DMS114 treated with DMSO at 0.1 percent for 48 hours (cell line): ENCODE measurements around the gene ETS1.

Experiments used
- DNase-seq: peaks from one replicate; lab custom pipeline; 2025; ENCODE audit not compliant: unreplicated experiment; lab: John Stamatoyannopoulos, UW

Gene ETS1

DNA sequence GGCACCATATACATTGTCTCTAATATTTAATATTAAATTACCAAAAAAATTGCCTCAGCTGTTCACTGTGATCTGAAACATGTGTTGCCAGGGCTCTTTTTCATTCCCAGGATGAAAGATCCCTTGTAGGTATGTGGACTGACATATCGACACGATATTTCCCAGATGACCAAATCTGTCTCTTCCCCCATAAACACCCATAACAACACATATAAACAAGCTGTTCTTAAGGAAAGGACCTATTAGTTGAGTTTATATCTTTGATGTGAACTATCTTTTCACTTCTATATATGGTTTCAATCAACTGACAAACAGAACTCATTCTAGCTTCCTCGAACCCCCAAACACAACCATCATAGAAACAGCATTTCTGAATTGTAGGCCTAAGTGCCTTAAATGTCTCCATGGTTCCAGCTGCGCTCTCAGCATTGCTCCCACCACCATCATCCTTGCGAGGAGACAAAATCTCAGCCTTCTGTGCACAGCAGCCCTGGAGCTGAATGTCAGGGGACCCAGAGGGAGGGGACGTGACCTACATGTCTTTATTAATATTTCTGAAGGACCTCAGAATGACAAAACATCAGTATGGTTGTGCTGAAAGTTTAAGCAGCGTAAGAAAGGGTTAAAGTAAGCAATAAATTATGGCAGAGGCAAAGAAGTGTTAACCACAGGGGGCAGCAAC lies 67.0 kb downstream of the ETS1 start:
- DNase-seq = no peak

DNA sequence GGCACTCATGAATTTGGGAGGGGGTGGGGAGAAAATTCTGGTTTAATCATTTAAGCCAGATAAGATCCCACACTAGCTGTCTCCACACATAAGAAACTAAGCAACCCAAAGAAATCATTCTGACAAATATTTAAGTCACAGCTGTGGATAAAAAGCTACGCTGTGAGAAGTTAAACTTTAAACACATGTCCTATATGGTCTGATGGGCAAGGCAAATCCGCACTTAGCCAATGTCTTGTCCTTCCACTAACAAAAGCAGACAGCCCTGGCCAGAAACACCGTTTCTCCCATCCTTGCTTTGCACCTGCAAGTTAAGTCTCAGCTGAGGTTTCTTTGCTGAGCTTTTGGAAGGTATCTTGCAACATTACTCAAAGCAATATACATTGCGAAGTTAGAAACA lies 68.0 kb downstream of the ETS1 start:
- no peak for DNase-seq

- no peak for DNase-seq
These were observed 68.7 kb downstream of the ETS1 start for GRCh38 chr11:128518493-128519207.

DNA sequence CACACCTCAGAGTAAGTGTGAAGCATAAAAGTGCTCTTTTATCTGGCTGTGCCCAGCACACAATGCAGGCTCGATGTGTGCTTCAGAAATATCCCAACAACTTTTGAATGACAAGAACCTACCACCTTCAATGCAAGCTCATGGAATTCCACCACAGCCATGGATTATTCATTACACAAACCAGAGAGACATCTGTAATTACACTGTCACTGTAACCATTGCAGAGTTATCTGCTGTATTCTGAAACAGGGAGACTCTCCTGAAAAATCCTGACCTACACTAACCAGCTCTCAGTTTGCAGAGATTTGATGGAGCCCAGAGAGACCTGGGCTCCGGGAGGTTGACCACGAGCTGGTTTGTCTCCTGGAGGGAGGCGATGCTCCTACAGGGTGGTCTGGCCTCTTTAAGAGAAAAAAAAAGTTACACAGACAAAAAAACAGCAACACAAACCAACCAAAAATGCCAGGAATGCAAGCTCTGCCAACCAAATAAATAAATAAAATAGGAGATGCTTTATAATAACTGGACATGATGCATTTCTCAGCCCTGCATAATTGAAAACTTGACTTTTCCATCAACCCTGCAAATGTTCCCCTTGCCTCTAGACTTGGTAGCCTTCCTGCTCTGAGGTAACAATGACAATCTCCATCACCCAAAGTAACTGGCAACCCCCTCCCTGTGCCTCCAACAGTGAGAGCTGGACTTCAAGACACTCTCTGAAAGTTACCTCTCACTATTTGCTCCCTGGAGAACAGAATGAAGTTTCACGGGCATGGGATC lies 69.7 kb downstream of the ETS1 start:
- no peak for DNase-seq

- DNase-seq = no peak
These were observed 70.5 kb downstream of the ETS1 start for GRCh38 chr11:128516886-128517285.

DNA sequence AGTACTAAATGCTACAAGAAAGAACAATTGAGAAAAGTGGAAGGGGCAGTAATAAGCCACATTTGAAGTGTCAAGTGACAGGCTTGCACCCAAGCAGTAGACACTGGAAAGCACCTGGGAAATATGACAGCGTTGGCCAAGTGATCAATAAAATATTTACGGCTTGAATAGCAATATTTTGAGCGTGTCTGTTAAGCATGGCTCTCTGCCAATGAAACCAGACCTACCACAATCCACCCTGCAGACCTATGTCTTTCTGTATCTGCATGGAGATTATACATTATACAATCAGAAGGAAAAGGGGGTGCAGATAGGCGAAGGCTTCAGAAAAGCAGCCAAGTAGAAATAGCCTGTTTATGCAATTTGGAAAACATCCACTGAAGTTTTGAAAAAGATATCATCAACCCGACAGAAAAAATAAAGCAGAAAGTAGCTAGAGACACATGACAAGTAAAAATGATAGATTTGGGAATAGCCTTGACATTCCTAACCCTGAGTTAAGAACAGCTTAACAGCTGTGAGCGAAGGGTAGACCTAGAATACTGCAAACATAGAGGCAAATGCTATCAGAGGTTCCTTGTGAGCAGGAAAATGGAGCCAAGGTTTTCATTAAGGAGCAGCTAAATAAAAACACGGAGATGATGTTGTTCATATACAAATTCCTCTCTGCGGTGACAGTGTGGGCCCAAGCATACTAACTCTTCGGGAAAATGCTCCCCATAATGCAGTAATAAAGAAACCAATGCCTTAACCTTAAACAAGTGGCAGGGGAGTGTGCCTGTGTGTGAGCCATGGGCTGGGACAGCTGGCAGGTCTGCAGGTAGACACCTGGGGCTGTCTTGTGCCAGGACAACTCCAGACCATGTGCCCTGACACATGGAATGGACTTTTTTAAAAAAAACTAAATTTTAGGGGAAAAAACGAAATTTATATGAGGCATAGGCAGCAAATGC lies 71.3 kb downstream of the ETS1 start:
- no peak for DNase-seq

- no peak for DNase-seq
These were observed 72.3 kb downstream of the ETS1 start for GRCh38 chr11:128515086-128515485.

GRCh38 chr11:128513915-128514681 lies 73.3 kb downstream of the ETS1 start:
- no peak for DNase-seq

DNA sequence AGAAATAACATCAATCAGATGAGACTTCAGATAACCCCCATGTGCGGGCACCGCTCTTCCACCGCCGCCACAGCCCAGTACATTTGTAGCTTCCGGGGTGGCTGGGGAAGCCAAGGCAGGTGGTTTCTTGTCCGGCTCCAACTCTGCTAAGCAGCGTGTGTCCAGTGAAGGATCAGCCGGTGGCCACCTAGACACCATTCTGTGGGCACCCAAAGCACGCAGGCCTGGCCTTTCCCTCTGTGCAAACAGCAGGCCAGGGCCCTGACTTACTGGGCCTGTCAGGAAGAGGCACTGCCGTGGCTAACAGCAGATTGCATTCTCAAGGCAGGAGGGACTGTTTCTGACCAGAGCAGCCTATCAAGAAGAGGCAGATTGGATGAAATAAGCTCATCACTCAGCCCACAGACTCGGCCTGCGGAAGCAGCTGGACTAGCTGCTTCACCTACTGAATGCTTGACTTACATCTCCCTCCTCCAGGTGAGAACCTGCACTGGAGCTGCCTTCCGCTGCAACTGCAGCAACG lies 74.8 kb downstream of the ETS1 start:
- no peak for DNase-seq

DNA sequence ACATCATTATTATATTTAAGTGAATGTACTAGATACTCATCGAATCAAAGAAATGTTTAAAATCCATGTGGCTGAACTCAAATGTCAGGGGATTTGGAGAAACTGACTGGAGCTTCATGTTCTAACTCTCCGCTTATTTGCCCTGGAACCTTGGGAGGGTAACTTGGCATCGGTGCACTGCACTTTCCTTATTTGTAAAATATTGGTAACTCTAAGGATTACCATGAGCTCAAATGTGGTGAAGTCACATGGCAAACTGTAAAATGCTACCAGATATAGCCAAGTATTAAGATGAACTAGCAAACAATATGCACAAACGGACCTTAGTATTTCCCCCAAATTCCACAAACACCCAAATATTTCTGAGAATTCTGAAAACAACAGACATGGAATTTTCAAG lies 75.6 kb downstream of the ETS1 start:
- DNase-seq = no peak

GRCh38 chr11:128509621-128510389 lies 77.6 kb downstream of the ETS1 start:
- DNase-seq = no peak

DNA sequence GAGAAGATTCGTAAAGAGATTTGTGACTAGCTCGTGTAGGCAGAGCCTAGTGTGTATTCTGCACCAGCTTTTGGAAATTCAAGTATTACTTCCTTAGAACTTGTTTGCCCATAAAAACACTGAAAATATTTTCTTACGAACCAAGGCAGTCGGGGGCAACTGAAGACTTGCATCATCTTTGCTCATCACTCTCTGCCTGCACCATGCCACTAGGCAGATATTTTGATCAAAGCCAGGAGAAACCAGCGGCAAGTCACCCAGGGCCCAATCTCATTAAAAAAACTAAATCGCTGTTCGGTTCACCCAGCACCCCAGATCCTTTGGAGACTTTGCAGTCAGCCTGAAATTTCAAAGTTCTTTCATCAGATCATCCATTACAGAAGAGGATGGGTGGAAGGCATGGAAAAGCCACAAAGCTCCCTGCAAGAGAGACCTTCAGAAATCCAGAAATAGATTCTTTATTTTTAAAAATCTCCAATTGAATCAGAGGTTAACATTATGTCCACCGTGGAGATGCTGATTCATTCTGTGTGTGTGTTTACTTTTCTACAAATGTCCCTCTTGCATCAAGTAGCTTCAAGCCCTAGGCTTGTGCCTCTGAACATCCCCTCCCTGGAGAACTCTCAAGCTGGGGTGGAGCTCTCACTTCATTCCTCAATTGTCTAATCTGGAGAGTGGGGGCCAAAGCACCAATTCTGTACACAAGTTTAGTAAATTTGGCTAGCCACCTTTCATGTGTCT lies 78.4 kb downstream of the ETS1 start:
- DNase-seq = no peak

DNA sequence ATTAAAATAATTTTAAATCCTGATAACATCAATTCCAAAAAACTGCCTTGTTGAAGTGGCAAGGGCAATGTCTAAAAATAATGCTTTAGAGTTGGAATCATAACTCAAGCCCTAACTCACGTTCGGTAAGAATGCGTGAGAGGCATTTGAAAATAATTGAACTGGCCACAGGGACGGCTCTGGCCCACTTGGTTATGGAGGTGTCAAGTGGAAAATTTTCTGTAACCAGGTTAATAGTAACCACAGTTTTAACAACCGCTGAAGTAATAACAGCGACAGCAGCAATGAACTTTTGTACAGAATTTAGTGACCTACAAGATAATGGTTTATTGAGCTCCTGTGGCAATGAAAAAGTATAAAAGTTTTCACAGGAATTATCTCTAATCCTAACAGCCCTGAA lies 79.4 kb downstream of the ETS1 start:
- no peak for DNase-seq

DNA sequence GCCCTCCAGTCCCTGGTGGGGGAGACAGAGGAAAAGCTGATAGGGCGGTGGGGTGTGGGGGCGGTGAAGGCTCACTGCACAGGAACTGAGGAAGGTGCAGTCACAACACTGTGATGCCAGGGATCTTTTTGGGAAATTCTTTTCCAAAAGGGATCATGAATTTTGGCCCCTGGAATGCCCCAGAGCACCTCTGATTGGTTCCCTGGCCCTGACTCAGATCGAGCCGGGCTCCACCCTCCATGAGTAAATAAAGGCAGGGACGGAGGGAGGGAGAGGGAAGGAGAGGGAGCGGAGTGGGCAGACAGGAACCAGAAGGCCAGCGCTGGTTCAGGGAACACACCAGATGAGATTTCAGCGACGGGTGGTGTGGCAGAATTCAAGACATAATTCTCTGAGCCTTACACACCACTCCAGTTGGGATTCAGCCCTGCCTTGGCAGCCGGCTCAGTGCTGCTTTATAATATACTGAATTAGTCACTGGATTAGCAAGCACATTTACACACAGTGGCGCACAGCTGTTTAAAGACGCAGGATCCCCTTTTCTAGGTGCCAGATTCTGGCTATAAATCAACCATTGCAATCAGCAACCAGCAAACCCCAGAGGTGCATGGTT lies 80.3 kb downstream of the ETS1 start:
- DNase-seq = no peak

DNA sequence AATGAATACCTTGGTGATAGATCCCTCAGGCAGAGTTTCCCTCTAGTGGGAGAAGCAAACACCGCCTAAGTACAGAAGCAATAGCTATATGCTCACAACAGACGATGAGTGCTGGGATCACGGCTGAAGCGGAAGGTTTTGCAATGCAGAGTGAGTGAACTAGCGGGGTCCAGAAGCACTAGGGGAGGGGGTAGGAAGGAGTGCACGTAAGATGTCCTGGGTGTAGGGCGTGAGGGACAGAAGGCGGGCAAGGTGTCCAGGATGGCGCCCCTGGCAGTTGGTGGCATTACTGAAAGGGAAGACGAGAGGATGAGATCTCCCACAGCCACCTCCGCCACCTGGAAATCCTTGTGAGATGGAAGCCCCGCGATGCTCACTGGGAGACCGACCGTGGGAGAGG lies 81.0 kb downstream of the ETS1 start:
- no peak for DNase-seq

DNA sequence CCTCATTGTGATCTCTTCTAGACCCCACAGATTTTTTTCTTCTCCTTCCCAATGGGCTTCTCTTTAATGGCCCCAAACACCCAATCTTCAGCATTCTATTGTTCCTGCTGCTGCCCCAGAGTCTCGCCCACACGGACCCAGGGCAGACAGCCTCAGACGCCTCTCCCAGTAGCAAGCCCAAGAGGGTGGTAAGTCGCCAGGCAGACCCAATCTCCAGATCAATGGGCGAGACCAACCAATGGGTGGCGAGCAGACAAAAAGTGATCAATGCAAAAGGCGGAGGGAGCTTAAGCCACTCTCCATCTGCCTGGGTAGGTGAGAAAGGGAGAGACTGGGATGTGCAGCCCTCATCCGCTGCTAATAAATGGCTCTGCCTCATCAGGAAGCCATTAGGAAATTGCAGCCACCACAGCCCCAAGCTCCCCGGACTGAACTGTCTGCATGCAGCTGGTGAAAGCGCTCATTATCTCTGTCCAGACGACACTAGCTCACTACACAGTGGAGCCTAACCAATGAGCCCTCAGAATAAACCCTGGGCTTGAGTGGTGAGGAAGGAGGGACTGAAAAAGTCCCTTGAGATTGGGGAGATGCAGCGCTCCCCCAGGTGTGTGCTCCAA lies 81.8 kb downstream of the ETS1 start:
- DNase-seq = no peak

- DNase-seq = no peak
These were observed 82.9 kb downstream of the ETS1 start for GRCh38 chr11:128504486-128504885.
